HG03159 (cell line): Measurements from ENCODE around the gene MGST1.
"Not testable (repeated sequence)": the region's sequence is repeated elsewhere in the genome, so short reads cannot be mapped to it uniquely, and the experiment has no call there.

ENCODE experiments used
- ATAC-seq: cut with Tn5 transposase; IDR thresholded peaks from one replicate; pipeline ENCODE4 v1.9.1; 2021; ENCODE audit warnings: mild to moderate bottlenecking, moderate library complexity; ENCODE audit not compliant: unreplicated experiment

Gene MGST1

DNA sequence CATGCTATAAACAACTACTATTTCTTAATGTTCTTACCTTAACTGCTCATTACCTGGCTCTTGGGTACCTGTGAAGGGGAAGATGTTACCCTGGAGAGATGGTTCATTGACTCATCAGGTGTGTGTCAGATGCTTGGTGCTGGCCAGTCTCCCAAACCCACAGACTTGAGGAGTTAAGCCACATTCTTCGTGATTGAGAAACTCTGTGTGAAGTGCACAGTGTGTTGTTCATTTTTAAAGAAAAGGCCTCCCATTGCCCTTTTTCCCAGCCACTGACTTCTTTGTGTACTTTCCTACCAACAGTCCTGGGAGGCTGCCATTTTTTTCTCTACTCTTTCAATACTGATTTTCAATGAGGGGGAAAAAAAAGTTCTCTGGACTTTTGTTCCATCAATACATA is 3.2 kb downstream of the MGST1 start:
- ATAC-seq: no peak

DNA sequence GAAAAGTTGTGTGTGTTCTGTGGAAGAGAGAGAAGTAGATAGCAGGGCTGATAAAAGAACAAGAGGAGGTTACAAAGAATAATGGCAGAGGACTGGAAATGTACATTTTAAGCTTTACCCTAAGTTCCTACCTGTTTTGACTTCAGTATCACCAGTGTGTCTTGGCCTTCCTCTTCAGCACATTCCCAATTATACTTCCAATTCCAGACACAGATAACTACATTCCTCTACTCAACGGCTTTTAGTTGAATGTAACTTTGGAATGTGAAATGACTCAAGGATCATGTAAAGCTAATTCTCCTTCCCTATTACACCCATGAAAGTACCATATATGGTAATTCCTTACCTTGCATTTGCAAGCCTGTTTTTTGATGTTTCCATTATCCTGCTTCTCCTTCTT is 5.0 kb downstream of the MGST1 start:
- no peak for ATAC-seq

DNA sequence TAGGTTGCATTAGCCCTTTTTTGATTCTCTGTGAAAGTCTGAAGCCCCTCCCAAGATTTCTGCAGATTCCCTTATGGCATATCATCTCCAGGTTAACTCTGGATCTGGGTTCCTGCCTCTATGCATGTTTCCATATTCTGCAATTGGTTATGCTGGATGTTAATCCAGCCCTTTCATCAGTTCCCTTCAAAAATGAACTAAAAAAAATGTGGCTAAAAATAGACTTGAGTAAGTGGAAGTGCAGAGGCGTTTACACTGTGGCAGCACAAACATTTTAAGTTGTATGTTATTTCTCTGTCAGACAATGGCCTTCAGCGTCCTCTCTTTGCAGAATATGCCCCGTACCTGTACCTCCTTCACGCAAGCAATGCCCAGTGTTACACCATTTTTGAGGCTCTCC is 11.4 kb downstream of the MGST1 start:
- ATAC-seq: no peak

DNA sequence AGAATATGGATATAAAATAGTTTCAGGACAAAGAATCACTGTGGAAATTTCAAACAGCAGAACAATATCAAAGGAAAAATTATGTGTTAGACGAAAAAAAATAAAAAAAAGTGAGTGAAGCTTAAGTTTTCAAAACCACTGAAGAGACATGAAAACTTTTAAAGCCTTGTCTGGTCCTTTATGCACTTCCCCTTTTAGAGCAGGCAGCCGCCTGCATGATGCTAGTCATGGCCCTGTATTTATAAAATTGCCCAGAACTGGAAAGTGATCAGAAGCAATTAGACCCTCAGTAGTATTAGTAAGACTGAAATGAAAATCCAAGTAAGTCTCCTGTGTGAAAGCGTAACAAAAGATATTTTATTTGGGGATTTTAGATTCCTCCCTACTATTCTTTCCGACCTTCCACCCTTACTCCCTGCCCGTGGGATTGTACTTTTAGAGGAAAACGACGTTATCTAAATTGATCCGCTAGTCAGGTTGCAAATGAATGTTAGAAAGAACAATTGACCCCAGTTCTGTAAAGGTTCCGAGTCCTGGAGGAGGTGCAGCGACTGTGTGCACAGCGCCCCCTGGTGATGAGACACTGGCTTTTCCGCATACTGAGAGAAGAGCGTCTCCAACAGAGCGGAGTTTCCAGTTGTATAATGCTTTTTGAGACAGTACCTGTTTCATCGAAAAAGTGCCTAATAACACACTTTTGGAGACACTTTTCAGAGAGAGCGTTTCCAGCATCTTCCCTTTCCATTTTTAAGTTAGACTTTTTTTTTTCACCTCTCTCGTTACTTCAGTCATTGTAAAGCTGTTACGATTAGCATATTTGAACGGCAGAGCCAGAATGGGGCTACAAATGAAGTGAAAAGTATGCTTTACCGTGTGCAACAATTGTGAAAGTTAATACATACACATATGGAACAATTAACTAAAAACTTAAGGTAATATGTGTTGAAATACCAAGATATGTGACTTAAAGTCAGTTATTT is 12.4 kb downstream of the MGST1 start:
- no peak for ATAC-seq

DNA sequence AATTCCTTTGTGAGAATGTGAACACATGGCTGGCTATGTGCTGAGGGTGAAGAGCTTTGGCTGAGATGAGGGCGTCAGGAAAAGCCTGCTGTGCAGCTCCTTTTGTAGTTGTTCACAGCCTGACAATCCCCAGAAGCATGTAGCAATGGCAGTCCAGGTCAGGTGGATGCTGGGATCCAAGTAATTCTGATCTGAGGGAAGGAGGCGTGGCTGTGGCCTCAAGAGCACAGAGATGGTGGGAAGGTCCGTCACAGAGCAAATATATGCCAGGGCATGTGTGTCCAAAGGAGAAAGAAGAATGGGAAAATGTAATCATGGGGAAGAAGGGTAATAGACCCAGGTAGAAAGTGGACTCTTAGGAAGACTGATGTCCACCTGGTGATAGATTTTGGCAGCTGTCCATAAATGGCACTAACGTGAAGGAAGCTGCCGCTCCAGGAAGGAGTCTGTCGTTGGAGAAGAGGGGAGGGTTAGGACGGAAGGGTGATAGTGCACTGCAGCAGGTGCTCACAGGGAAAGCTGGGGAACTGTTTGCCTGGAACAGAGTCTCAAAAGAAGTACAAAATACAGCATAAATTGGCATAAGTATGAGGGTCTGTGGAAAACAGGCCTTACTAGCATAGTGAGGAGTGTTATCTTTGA is 13.8 kb downstream of the MGST1 start:
- no peak for ATAC-seq

DNA sequence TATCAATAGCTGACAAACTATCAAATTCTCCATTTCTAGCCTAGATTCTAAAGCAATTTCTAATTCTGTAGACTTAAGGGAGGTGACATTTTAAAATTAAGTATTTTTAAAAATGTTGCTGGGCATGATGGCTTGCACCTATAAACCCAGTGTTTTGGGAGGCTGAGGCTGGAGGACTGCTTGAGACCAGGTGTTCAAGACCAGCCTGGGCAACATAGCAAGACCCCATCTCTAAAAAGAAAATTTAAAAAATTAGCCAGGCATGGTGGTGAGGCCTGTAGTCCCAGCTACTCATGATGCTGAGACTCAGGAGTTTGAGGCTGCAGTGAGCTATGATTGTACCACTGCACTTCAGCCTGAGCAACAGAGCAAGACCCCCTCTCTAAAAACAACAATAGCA is 15.1 kb downstream of the MGST1 start:
- no peak for ATAC-seq

DNA sequence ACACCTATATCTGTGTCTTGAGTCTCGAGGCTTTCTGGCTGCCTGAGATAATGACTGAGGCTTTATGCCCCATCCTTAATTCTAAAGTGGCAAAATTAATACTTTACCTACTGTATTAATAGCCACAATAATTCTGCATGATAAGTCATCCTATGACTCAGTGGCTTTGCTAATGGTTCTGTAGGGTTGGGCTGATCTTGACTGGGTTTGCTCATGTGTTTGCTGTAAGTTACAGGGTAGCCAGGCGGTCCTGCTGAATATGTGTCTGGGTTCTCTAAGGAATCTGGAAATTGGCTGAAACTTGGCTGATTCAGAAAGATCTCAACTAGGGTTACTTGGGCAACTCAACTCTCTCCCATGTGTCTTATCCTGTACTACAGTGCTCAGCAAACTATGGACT is 21.7 kb downstream of the MGST1 start:
- ATAC-seq: no peak

DNA sequence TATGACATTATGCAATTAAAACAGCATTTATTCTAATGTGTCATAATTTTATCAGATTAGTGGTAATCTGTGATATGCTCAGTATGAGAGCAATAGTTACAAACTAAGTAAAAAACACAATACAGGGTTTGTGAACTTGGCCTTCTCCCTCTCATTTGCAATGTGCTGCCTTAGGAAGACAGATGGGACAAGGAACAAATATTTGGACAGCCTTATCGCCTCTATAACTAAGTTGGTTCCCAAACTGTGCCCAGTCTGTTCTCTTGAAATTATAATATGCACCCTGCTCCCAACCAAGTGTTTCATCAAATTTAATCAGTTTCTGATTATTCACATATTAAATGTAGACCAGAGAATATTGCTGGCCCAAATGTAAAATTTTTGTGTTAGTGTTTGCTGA is 22.7 kb downstream of the MGST1 start:
- ATAC-seq: no peak

DNA sequence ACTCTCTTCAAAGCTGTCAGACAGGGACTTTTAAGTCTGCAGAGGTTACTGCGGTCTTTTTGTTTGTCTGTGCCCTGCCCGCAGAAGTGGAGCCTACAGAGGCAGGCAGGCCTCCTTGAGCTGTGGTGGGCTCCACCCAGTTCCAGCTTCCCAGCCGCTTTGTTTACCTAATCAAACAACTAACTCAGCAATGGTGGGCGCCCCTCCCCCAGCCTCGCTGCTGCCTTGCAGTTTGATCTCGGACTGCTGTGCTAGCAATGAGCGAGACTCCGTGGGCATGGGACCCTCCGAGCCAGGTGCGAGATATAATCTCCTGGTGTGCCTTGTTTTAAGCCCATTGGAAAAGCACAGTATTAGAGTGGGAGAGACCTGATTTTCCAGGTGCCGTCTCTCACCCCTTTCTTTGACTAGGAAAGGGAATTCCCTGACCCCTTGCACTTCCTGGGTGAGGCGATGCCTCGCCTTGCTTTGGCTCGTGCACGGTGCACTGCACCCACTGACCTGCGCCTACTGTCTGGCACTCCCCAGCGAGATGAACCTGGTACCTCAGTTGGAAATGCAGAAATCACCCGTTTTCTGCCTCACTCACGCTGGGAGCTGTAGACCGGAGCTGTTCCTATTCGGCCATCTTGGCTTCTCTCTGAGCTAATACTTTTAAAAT is 35.3 kb downstream of the MGST1 start:
- not testable (repeated sequence) for ATAC-seq

DNA sequence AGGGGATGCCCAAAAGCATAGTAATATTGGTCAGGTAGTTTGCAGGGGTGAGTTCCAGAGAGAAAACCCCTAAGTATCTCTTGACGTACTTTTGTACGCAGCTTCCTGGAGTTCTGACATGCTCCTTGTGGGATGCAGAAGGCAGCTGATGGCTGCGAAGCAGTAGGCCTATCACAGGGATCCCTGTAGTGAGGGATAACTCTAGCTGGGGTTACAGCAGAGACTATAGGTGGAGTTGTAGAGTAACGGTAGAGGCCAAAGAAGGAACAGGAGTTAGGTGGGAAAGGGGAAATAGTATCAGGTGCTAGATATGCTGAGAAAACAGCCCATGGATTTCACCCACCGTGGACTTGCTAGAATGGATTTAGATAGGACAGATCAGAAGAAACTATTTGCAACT is 37.3 kb downstream of the MGST1 start:
- ATAC-seq: no peak

DNA sequence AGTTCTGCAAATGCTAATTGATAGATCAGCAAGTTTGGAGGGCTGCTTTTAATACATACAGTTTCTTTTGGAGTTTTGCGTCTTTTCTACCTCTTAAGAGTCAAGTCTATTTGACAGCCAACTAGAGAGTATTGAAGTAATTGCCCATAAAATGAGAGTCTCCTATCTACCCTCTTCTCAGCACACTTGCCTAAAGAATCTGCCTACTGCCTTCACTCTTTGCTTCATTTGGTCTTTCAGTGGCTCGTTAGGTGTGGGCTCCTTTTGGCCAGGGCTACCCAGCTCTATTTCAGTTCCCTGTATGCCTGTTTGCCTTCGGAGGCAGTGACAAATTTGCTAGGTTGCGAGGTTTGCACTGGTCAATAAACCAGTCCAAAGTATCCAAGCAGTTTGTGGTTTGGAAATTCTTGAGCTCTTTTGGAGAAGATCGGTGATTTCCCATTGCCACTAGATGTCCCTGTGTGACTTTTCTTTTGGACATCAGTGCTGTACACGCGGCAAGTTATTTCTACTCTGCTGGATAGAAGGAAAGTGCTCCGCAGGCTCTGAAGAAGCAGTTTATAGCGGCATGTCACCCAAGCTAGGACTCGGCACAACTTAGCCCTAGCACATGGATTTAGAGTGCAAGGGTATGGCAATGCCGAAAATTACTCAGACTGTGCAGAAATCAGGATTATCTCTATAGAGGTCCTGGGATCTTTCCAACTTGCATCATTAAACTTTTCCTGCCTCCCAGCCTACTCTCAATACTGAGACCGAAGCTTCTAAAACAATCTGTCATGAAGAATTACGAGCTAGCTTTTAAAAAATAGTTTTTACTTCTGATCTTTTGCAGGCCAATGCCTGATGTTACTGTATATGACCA is 38.6 kb downstream of the MGST1 start:
- ATAC-seq: no peak

DNA sequence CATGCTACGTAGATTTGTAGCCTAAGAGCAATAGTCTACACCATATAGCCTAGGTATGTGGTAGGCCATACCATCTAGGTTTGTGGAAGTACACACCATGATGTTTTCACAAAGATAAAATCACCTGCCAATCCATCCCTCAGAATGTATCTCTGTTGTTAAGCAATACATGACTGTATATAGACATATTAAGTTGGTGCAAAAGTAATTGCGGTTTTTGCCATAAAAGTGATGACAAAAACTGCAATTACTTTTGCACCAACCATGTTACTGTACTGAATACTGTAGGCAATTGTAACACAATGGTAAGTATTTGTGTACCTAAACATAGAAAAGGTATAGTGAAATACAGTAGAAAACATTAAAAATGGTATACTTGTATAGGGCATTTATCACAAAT is 40.5 kb downstream of the MGST1 start:
- ATAC-seq: no peak

DNA sequence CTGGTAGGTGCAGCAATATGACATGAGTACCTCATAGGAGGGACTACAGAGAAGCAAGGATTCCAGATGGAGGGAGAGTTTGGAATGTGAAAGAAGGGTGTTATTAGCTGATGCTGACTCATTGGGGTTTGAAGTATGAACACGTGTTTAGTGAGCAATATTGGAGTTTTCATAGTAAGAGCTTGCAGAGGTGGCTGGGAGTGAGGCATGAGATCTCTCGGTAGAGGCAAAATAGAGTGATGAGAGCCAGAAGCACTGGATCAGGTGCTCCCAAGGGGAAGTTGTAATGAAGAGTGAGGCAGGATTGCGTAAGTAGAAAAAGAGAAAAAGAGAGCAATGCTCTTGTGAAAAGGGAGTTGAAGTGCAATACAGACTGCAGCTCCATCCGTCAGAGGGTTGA is 42.1 kb downstream of the MGST1 start:
- ATAC-seq: no peak

DNA sequence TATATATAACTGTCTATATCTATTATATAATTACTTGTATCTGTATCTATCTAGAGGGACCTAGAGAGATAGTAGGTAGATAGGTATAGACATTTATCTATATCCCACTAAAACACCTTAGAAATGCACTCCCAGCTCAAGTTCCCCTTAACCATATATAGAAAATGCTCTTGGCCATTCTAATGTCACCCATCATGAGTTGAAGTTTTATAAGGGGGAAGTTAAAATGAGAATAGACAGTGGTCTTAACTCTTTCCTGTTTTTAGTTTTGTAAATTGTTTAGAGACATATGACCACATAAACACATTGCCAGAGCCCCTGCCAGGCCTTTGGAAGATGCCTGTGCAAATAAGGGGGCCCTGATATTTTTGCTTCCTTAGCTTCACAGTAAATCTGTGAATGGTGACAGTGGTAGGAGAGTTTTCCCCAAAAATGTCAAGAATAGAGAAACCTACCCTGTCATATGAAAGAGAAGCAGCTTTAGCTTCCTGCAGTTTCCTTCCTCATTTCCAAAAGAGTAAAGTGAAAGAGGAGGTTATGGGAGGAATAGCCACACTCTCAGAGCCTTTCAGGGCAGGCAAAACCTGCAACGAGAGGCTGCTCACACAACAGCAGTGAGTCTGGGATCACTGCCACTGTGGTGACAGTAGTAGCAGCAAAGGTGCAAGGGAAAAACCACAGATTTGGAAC is 45.5 kb downstream of the MGST1 start:
- no peak for ATAC-seq

DNA sequence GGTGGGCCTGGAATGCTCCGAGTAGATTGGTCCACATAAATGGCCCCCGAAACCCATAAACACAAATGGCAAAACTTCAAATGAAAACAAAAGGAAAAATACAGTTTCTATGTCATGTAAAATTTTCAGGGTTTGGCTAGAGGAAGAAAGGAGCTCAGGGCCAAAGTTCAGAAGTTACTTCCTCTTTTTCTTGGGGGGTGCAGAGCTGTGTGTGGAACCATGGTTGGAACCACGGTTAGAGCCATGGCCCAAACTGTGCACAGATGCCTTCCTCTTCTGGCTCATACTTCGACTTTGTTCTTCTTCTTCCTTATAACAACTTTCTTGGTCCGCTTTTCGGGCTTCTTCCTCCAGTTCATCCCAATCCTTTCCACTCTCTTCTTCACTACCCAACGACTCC is 51.7 kb downstream of the MGST1 start:
- ATAC-seq: no peak

DNA sequence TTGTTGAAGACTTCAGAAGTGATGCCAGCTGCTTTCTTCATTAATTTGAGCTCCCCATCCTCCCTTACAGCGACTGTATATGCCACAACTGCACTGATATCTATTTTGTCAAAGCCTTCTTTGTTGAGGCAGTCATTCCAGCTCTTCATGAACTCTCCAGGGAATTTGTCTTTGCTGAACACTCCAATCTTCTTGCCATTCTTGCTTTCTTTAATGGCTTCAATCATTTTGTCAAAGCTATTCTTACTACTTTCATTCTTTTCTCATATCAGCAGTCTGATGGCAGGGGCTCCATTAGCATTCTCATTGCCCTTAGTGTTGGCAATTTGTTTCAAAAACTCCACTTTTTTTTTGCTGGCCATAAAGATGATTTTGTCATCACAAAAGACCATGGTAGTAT is 54.4 kb downstream of the MGST1 start:
- ATAC-seq: not testable (repeated sequence)

DNA sequence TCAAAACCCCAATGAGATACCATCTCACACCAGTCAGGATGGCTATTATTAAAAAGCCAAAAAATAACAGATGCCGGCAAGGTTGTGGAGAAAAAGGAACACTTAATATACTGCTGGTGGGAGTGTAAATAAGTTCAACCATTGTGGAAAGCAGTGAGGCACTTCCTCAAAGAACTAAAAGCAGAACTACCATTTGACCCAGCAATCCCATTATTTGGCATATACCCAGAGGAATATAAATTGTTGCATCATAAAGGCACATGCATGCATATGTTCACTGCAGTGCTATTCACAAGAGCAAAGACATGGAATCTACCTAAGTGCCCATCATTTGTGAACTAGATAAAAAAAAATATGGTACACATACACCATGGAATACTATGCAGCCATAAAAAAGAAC is 59.9 kb downstream of the MGST1 start:
- ATAC-seq: no peak
